Ureter (tissue), 1 donor: ENCODE data around the gene GCLM. TPM values are rescaled to one million over a fixed set of nuclear protein-coding genes. Genes with fewer than 3 reads are reported as not detected.
"Not testable (repeated sequence)": the region's sequence is repeated elsewhere in the genome, so short reads cannot be mapped to it uniquely, and the experiment has no call there.

Experiments used
- DNase-seq: peaks from one replicate; pipeline ENCODE4 v3.0.0-alpha.2; 2020; ENCODE audit warnings: low spot score
- total RNA-seq: library from RNA; stranded (reverse); gene quantifications from one replicate; pipeline ENCODE4 v1.2.4, GENCODE V29; 2023
- donor health status: DM: yes; HTN: yes; CAD: no.

GCLM gene
- total RNA-seq, 1 donor from 2014 or later: 12.6 TPM

GRCh38 chr1:93899543-93900207 is 9.6 kb downstream of the GCLM start:
- no peak for DNase-seq

DNA sequence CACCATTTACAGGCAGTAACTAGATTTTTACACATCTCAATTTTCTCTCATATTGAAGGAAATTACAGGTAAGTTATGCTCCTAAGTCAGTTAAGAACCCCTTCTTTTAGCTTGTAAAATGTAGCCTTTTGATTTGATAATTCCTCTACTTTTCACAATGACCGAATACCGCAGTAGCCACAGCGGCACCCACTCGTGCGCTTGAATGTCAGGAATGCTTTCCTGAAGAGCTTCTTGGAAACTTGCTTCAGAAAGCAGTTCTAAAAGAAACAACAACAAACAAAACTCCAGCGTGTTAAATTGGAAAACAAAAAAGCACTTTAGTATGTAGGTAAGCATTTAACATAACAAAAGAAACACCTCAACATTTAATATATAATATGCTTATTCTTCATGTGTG is 20.3 kb downstream of the GCLM start:
- DNase-seq: no peak

DNA sequence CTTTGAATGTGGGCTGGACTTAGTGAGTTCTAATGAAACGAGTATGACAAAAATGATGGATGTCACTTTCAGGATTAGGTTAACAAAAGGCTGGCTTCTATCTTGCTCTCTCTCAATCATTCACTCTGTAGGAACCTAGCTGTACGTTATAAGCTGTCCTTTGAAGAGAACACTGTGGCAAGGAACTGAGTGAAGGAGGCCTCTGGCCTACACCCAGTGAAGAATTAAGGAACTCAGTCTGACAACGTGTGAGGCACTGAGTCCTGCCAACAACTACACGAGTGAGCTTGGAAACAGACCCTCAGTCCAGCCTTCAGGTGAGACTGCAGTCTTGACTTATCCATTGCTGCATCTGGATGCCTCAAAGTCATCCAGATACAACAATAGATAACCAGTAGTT is 27.0 kb downstream of the GCLM start:
- DNase-seq: no peak

- no peak for DNase-seq
These were observed 28.5 kb downstream of the GCLM start for GRCh38 chr1:93880731-93881130.

- DNase-seq: peak; percentile 95
These were observed 30.2 kb downstream of the GCLM start, which contains the start of gene DNTTIP2 for GRCh38 chr1:93878889-93879586. TSS of gene DNTTIP2 (minus strand) at chr1:93879206. CDS start at chr1:93879148, 58 bp downstream.

GRCh38 chr1:93878501-93878888 is 30.7 kb downstream of the GCLM start:
- DNase-seq: peak; percentile 51

GRCh38 chr1:93877529-93877928 is 31.7 kb downstream of the GCLM start:
- no peak for DNase-seq

DNA sequence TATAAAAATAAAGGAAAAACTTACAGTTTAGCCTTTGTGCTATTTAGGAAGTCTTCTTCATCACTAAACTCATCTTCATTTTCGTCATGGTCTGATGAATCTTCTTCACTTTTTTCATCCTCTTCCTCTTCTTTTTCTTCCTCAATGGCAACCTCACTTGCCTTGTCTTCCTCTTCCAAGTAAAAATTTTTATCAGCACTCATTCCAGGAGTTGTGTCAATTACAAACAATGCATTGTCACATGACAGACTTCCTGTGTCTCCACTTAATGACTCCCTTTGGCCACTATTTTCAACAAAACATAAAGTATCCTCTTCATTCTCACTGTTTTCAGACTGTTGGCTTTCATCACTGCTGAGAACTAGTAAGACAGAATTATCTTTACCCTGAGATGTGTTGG is 33.0 kb downstream of the GCLM start:
- DNase-seq: no peak

GRCh38 chr1:93874025-93874651 is 35.1 kb downstream of the GCLM start:
- no peak for DNase-seq

- DNase-seq: no peak
These were observed 37.9 kb downstream of the GCLM start for GRCh38 chr1:93871366-93871765.

GRCh38 chr1:93869653-93870052 is 39.6 kb downstream of the GCLM start:
- no peak for DNase-seq

DNA sequence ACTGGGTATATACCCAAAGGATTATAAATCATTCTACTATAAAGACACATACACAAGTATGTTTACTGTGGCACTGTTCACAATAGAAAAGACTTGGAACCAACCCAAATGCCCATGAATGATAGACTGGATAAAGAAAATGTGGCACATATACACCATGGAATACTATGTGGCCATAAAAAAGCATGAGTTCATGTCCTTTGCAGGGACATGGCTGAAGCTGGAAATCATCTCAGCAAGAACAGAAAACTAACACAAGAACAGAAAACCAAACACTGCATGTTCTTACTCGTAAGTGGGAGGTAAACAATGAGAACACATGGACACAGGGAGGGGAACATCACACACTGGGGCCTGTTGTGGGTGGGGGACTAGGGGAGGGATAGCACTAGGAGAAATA is 40.7 kb downstream of the GCLM start:
- DNase-seq: not testable (repeated sequence)

DNA sequence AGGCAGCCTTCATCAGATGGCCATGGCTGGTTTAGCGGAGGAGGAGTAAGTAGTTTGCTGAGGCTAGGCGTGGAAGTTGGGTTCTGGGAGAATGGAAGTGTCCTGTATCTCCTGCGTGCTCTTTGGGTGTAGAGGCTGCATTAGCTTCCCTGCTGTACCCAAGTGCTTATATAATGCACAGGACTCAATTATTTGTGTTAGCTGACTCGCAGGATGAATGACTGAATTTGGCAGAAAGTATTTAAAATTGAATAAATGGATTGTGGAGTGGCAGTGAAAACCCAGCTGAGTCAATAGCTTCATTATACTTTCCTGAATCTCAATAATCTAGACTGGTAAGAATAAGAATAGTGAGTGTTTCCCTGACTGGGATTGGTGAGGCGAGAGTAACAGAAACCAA is 44.0 kb downstream of the GCLM start:
- DNase-seq: no peak

GRCh38 chr1:93864175-93864574 is 45.1 kb downstream of the GCLM start:
- no peak for DNase-seq

DNA sequence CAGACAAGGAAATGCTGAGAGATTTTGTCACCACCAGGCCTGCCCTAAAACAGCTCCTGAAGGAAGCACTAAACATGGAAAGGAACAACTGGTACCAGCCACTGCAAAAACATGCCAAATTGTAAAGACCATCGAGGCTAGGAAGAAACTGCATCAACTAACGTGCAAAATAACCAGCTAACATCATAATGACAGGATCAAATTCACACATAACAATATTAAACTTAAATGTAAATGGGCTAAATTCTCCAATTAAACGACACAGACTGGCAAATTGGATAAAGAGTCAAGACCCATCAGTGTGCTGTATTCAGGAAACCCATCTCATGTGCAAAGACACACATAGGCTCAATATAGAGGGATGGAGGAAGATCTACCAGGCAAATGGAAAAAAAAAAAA is 51.6 kb downstream of the GCLM start:
- DNase-seq: not testable (repeated sequence)

DNA sequence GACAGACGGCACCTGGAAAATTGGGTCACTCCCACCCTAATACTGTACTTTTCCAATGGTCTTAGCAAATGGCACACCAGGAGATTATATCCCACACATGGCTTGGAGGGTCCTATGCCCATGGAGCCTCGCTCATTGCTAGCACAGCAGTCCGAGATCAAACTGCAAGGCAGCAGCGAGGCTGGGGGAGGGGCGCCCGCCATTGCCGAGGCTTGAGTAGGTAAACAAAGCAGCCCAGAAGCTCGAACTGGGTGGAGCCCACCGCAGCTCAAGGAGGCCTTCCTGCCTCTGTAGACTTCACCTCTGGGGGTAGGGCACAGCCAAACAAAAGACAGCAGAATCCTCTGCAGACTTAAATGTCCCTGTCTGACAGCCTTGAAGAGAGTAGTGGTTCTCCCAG is 53.2 kb downstream of the GCLM start:
- not testable (repeated sequence) for DNase-seq

- no peak for DNase-seq
These were observed 55.3 kb downstream of the GCLM start for GRCh38 chr1:93853940-93854339.

- DNase-seq: no peak
These were observed 57.4 kb downstream of the GCLM start for GRCh38 chr1:93851878-93852277.

- DNase-seq: no peak
These were observed 57.9 kb downstream of the GCLM start for GRCh38 chr1:93851327-93851712.

- peak; percentile 54 for DNase-seq
These were observed 58.4 kb downstream of the GCLM start for GRCh38 chr1:93850687-93851326.

- no peak for DNase-seq
These were observed 60.8 kb downstream of the GCLM start for GRCh38 chr1:93848350-93848883.

DNA sequence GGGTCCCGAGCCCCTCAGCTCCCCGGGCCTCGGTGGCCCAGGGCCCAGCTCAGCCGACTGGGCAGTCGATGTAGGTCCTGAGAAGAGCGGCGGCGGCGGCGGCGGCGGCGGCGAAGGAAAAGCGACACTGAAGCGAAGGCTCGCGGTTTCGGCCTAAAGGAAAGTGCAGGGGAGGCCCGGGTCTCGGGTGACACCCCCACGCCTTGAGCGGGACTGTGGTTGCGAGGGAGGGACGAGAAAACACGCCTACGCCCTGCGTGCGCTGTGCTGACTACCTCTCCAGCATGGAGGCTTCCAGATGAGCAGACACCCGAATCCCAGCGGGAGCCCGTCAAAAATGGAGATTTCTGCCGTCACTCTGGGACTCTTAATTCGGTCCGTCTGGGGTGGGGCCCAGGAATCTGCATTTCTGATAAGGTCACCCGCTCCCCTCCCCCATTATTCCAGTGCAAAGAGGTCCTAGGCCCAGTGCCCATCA is 61.4 kb downstream of the GCLM start:
- peak; percentile 72 for DNase-seq
